LNCaP clone FGC (cell line): Measurements from ENCODE around the gene FAM120B.

ENCODE experiments used
- DNase-seq: peaks from one replicate; pipeline ENCODE4 v3.0.0-alpha.2; 2011; ENCODE audit warnings: low read depth
- H3K4me3 ChIP-seq: 2 replicates; pipeline ENCODE4 v1.5.1; 2011; ENCODE audit warnings: mild to moderate bottlenecking, low read depth, low read length, control low read depth
- CTCF ChIP-seq: IDR thresholded peaks from 2 replicates; pipeline ENCODE4 v1.5.1; 2012; ENCODE audit warnings: mild to moderate bottlenecking; ENCODE audit not compliant: control insufficient read depth, insufficient read depth; ENCODE audit errors: extremely low read depth

Gene FAM120B

GRCh38 chr6:170268216-170269129 lies 38.1 kb upstream of the FAM120B start:
- TF ChIP-seq CTCF, result no peak
- no peak overlapping the region for H3K4me3 ChIP-seq
- DNase-seq, result no peak

GRCh38 chr6:170269151-170269845 lies 37.3 kb upstream of the FAM120B start:
- no peak for TF ChIP-seq CTCF
- H3K4me3 ChIP-seq, result no peak overlapping the region
- no peak for DNase-seq

GRCh38 chr6:170269846-170270541 lies 36.6 kb upstream of the FAM120B start:
- no peak for TF ChIP-seq CTCF
- DNase-seq, result no peak

GRCh38 chr6:170270984-170271593 lies 35.5 kb upstream of the FAM120B start:
- no peak overlapping the region for H3K4me3 ChIP-seq
- no peak for DNase-seq
- no peak for TF ChIP-seq CTCF

More at GRCh38 chr6:170269846-170270541, 36.6 kb upstream of the FAM120B start:
- no peak overlapping the region for H3K4me3 ChIP-seq

- no peak overlapping the region for H3K4me3 ChIP-seq
- TF ChIP-seq CTCF, result no peak
- no peak for DNase-seq
These were observed 34.7 kb upstream of the FAM120B start for GRCh38 chr6:170271771-170272314.

- TF ChIP-seq CTCF, result no peak
- DNase-seq, result no peak
- no peak overlapping the region for H3K4me3 ChIP-seq
These were observed 34.1 kb upstream of the FAM120B start for GRCh38 chr6:170272341-170273065.
